Limb (tissue), 2 donors: ENCODE results near the gene FITM1.
A peak's percentile ranks its signal among the peaks of the same experiment; 100 is the strongest.

Experiments
- DNase-seq, 2 donors: peaks; one replicate each; pipeline ENCODE4 v3.0.0-alpha.2; 2016; ENCODE audit errors: extremely low spot score in 2 of 2

Gene FITM1

GRCh38 chr14:24119691-24120090 is 10.8 kb upstream of the FITM1 start:
- no peak for DNase-seq

GRCh38 chr14:24121210-24121609 is 9.2 kb upstream of the FITM1 start:
- no peak for DNase-seq

- DNase-seq = no peak
These were observed 8.0 kb upstream of the FITM1 start for GRCh38 chr14:24122416-24122815.

- no peak for DNase-seq
These were observed 7.6 kb upstream of the FITM1 start for GRCh38 chr14:24122898-24123297.

- DNase-seq = no peak
These were observed 6.7 kb upstream of the FITM1 start for GRCh38 chr14:24123424-24124417.

- DNase-seq = no peak
These were observed 3.5 kb upstream of the FITM1 start for GRCh38 chr14:24126939-24127338.

GRCh38 chr14:24127673-24128072 is 2.8 kb upstream of the FITM1 start:
- DNase-seq = no peak

GRCh38 chr14:24129410-24129998 is 955 bp upstream of the FITM1 start:
- no peak for DNase-seq

GRCh38 chr14:24130717-24131548 is 474 bp downstream of the FITM1 start:
- DNase-seq = peak; percentile 47 to 63

GRCh38 chr14:24131549-24131966 is 1.1 kb downstream of the FITM1 start:
- no peak for DNase-seq

- no peak for DNase-seq
These were observed 1.7 kb downstream of the FITM1 start for GRCh38 chr14:24132061-24132685.

GRCh38 chr14:24132976-24133375 is 2.5 kb downstream of the FITM1 start:
- no peak for DNase-seq

GRCh38 chr14:24133735-24134134 is 3.3 kb downstream of the FITM1 start:
- no peak for DNase-seq

GRCh38 chr14:24135584-24135833 is 5.0 kb downstream of the FITM1 start:
- DNase-seq = no peak

- peak; percentile 88 to 94 for DNase-seq
These were observed 5.6 kb downstream of the FITM1 start, which contains the start of gene PSME1 for GRCh38 chr14:24135834-24136683. TSS of gene PSME1 (plus strand) at chr14:24136194. CDS start at chr14:24136263, 69 bp downstream.

GRCh38 chr14:24136684-24137528 is 6.4 kb downstream of the FITM1 start:
- no peak for DNase-seq

GRCh38 chr14:24137529-24138395 is 7.3 kb downstream of the FITM1 start:
- DNase-seq = no peak

GRCh38 chr14:24138396-24139271 is 8.2 kb downstream of the FITM1 start:
- DNase-seq = no peak
